Left renal cortex interstitium (tissue), 4 donors: ENCODE measurements around the gene LAMA3. TPM values are rescaled to one million over a fixed set of nuclear protein-coding genes. Genes with fewer than 3 reads are reported as not detected.

Source experiments
- DNase-seq, 4 donors: peaks; one replicate each; pipeline ENCODE4 v3.0.0-alpha.2; 2013; ENCODE audit warnings: low read depth in 4 of 4, low spot score in 2 of 4, missing footprints in 1 of 4
- polyA plus RNA-seq, 4 donors: library from polyadenylated mRNA; unstranded; fragments of 120-200 nt; gene quantifications; one replicate each; pipeline ENCODE4 v1.2.1, GENCODE V29; 2013; ENCODE audit not compliant: insufficient read length in 4 of 4

LAMA3 gene
- polyA plus RNA-seq, 4 donors = 1.3 to 2.8 (median 1.8) TPM

DNA sequence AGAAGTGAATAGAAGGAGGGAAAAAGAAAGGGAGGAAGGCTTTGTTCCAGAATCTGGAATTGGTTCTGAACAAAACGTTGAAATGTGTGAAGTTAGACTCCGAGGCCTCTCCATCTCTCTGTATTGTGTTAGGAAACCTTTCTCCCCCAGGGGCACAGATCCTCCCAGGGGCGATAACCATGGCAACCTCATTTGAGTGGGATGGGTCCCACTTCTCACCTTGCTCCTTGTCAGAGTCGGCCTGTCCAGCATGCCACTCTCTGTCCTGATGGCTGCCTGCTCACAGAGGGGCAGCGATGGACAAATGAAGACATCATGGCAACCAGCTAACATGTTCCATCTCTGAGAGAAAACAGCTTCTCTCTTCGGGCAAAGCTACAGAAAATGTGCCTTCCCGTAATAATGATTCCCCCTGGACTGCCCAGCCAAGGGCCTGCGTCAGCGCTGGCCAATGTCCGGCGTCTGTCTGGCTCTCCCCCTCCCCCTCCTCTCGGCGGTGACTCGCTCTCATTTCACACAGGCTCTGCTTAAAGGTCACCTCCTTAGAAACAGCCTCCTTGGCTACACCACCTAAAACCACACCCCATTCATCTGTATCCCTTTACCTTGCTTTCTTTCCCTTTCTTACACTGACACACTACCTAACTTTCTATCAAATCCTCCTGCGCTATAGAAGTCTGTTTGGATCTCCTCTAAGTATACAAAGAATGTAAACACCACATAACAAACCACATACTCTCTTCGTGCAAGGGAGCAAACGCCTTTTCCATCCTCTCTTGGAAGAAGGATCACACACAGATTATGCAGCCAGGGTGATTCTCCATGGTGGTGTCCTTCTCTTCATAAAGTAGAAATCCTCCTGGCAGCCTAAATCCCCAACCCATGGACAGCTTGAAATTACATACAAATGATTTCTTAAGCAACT lies 293.2 kb downstream of the LAMA3 start:
- no peak for DNase-seq

GRCh38 chr18:23983112-23983511 lies 293.9 kb downstream of the LAMA3 start:
- DNase-seq = no peak

DNA sequence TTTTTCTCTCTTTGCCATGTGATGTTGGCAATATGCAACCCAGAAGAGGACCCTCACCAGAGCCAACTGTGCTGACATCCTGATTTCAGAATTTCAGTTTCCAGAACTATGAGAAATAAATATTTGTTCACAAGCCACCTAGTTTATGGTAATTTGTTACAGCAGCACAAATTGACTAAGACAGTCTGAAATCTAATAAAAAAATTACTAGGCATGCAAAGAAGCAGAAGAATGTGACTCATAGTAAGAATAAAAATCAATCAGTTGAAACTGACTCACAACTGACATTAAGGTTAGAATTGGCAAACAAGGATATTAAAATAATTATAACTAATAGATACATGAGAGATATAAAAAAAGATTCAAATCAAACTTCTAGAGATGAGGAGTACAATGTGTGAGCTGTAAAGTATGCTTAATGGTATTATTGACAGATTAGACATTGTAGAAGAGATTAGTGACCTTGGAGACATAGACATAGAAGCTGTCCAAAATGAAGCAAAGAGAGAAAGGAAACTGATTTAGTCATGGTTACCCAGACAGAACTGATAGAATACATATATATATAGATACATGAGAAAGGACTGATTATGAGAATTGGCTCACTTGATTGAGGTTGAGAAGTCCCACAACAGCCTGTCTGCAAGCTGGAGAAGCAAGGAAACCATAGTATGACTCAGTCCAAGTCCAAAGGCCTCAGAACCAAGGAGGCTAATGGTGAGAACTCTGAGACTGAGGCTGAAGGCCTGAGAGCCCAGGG lies 297.5 kb downstream of the LAMA3 start:
- no peak for DNase-seq

- DNase-seq = no peak
These were observed 301.5 kb downstream of the LAMA3 start for GRCh38 chr18:23990474-23991410.

- no peak for DNase-seq
These were observed 303.1 kb downstream of the LAMA3 start for GRCh38 chr18:23992089-23992940.

DNA sequence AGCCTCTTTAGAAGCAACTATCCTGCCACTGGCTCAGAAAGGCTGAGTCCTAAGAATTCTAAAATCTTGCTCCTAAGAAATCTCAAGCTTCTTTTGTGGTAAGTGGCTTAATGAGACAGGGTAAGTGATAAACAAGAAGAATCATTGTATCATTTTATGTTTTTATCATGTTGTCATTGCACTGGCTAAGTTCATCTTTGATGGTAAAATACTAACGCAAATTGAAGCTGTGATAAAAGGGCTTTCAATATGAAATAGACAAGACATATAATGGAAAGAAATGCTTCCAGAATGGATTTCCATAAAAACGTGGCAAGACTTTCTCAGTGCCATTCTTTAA lies 303.7 kb downstream of the LAMA3 start:
- DNase-seq = no peak

- no peak for DNase-seq
These were observed 305.2 kb downstream of the LAMA3 start for GRCh38 chr18:23994361-23994902.

- no peak for DNase-seq
These were observed 305.9 kb downstream of the LAMA3 start for GRCh38 chr18:23995180-23995579.

DNA sequence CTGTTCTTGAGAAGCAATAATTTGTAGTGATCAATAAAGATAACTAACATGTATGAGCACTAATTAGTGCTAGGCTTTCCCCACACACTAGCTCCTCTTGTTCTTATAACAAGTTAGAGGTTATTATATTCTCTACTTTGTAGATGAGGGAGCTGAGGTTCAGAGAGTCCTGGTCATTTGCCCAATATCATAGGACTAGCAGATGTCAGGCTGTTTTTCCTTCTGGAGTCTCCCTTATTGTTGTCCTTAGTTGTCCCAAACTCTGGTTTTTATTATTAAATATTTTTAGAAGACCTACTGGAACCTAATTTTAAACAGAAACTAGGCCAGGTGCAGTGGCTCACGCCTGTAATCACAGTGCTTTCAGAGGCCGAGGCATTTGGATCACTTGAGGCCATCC lies 308.8 kb downstream of the LAMA3 start:
- DNase-seq = no peak

- DNase-seq = no peak
These were observed 309.6 kb downstream of the LAMA3 start for GRCh38 chr18:23998820-23999219.

- no peak for DNase-seq
These were observed 311.6 kb downstream of the LAMA3 start for GRCh38 chr18:24000613-24001490.

- DNase-seq = no peak
These were observed 313.2 kb downstream of the LAMA3 start for GRCh38 chr18:24002479-24002878.

- DNase-seq = no peak
These were observed 314.0 kb downstream of the LAMA3 start for GRCh38 chr18:24003288-24003687.

DNA sequence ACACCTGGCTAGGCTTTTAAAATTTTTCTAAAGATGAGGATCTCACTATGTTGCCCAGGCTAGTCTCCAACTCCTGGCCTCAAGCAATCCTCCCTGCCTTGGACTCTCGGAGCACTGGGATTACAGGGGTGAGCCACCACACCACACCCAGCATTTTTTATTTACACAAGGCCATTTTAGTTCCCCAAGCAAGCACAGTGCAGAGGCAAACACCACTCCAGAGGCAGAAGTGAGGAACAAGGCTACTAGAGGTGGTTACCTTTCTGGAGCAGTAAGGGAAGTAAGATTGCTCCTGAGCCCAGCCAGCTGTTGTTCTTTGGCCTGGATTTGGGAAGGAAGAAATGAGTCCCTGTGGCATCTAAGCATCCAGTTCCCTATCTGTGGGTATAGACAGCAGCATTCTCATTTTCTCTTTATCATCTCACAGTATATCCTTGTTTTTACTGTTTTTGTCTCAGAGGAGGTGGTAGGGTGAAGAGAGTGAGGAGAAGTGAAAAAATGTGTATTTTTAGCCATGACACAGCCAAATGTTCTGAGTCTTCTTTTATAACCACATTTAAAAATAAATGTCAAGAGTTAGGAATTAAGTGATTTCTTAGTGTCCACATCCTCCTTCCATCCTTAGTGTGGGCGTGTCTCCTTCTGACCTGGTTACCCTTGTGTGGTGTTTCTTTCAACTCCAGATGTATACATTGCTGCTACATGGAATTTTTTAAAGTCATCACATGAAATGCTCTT lies 314.8 kb downstream of the LAMA3 start:
- DNase-seq = no peak
